HG03460 (cell line): Measurements from ENCODE around the gene TBX2.
"Not testable (repeated sequence)": the region's sequence is repeated elsewhere in the genome, so short reads cannot be mapped to it uniquely, and the experiment has no call there.

ENCODE experiments used
- ATAC-seq: cut with Tn5 transposase; IDR thresholded peaks from one replicate; pipeline ENCODE4 v1.9.1; 2021; ENCODE audit not compliant: unreplicated experiment

Gene TBX2

DNA sequence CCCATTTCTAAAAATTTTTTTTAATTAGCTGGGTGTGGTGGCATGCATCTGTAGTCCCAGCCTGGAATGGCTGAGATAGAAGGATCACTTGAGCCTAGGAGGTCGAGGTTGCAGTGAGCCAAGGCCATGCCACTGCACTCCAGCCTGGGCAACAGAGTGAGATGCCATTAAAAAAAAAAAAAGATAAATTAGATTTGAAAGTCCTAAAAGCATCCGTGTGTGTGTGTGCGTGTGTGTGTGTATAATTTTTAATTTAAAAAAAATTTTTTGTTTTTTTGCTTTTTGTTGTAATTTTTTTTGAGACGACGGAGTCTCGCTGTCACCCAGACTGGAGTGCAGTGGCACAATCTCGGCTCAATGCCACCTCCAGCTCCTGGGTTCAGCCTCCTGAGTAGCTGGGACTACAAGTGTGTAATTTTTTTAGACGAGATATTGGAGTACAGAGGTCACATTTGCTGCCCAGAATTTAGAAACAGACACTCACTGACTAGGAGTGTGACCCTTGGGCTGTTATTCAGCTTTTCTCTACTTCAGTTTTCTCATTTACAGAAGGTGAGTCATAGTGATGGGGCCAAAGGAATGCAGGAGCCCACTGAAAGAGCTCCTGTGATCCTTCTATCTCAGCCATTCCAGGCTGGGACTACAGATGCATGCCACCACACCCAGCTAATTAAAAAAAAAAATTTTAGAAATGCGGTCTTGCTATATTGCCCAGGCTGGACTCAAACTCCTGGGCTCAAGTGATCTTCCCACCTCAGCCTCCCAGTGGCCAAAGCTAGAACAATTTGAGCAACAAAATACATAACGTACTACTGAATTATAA lies 27.1 kb downstream of the TBX2 start:
- no peak for ATAC-seq

DNA sequence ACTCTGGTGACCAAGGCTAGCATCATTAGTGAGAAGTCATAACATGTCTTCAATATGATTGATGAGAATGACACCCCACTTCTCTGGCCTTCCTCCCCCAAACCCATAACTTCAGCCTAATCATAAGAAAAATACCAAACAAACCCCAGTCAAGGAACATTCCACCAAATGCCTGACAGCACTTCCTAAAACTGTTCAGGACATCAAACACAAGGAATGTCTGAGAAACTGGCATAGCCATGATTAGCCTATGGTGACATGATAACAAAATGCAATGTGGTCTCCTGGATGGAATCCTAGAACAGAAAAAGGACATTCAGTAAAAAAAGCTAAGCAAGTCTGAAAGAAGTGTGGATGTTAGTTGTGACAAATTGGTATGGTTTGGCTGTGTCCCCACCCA lies 27.9 kb downstream of the TBX2 start:
- no peak for ATAC-seq

DNA sequence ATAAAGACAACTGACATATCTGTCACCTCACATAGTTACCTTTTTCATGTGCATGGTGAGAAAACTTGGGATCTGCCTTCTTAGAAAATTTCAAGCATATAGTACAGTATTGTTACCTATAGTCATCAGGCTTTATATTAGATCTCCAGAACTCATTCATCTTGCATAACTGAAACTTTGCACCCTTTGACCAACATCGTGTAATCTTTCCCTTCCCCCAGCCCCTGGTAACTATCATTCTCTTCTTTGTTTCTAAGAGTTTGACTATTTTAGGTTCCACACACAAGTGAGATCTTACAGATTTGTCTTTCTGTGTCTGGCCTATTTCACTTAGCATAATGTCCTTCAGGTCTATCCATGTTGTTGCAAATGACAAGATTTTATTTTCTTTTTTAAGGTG lies 29.6 kb downstream of the TBX2 start:
- ATAC-seq = no peak

DNA sequence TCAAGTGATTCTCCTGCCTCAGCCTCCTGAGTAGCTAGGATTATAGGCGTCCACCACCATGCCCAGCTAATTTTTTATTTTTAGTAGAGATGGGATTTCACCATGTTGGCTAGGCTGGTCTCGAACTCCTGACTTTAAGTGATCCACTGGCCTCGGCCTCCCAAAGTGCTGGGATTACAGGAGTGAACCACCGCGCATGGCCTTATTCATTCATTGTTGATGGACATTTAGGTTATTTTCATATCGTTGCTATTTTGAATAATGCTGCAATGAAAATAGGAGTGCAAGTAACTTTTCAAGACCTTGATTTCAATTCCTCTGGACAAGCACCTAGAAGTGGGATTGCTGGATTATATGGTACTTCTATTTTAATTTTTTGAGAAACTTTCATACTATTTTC lies 30.2 kb downstream of the TBX2 start:
- ATAC-seq = not testable (repeated sequence)

DNA sequence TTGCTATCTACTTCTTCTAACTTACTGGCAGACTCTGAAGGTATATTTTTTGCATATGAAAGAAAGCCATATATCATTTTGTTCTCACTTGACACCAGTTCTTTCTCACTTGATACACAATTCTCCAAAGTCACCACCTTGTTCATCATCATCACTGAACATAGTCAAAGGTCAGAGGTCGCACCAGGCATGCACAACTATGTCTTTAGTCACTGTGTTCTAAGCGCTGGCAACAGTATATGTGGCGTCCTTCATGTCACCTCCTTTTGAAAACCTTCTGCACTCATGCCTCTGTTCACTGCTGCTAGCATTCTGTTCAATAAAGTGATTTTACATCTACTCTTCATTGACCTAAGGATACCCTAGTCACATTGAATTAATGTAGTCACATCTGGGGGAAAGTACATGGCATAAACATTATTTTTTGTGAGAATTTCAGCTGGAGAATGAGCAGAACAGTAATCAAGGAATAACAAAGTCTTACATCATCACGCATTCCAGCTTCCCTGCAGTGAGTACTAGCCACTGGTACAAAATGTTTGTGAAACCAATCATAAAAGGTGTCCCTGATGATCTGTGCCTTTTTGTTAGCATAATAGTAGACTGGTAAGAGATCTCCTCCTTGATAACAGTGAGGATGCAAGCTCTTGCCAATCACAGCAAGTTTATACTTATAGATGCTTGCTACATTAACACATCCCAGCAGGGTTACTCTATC lies 32.1 kb downstream of the TBX2 start:
- no peak for ATAC-seq

DNA sequence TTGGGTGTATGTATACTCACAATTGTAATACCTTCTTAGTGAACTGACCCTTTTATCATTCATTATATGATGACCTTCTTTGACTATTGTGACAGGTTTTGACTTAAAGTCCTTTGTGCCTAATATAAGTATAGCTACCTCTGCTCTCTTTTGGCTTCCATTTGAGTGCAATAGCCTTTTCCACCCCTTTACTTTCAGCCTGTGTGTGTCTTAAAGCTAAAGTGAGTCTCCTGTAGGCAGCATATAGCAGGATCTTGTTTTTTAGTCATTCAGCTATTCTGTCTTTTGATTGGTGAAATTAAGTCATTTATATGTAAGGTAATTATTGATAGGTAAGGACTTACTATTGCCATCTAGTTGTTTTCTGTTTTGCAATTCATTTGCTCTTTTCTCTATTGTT lies 36.6 kb downstream of the TBX2 start:
- ATAC-seq = no peak

DNA sequence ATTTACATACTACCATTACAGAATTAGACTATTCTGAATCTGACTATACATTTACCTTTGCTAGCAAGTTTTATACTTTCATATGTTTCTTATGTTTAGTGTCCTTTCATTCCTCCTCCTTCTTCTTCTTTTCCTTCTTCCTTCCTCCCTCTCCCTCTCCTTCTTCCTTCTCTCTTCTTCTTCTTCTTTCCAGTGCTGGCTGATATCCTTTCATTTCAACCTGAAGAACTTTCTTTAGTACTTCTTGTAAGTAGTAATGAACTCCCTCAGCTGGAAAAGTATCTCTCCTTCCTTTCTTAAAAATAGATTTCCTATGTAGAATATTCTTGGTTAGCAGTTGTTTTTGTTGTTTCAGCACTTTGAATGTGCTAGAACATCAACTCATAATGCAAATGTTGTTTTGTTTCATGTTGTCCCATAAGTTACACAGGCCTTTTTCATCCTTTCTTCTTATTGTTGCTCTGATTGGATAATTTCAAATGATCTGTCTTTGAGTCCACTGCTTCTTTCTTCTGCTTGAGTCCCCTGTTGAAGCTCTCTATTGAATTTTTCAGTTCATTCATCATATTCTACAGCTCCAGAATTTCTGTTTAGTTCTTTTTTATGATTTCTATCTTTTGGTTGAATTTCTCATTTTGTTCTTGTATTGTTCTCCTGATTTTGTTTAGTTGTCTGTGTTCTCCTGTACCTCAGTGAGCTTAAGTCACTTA lies 37.5 kb downstream of the TBX2 start:
- no peak for ATAC-seq

DNA sequence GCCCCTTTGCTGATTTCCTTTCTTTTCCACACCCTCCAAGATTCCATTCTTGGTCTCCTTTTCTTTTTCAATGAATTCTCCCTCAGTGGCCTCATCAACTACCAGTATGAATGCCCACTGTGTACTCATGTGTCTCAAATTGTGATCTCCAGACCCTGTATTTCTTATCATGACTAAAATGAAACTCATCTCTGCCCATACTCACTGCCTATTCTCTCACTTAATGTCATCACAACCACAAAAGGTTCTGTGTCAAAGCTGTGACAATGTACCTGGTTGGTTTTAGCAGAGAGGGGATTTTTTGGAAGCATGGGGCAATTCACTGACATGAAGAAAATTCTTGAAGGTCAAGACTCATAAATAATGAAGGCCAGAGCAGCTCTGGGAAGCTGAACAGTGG lies 41.1 kb downstream of the TBX2 start:
- no peak for ATAC-seq

DNA sequence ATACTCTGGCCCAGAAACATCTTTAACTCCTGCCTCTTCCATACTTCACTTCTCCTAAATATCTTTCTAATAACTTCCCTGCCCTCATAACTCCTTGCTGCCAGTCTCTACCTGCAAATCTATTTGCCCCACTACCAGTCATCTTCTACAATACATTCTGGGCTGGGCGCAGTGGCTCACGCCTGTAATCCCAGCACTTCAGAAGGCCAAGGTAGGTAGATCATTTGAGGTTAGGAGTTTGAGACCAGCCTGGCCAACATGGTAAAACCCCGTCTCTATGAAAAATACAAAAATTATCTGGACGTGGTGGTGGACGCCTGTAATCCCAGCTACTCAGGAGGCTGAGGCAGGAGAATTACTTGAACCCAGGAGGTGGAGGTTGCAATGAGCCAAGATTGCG lies 41.9 kb downstream of the TBX2 start:
- ATAC-seq = not testable (repeated sequence)

DNA sequence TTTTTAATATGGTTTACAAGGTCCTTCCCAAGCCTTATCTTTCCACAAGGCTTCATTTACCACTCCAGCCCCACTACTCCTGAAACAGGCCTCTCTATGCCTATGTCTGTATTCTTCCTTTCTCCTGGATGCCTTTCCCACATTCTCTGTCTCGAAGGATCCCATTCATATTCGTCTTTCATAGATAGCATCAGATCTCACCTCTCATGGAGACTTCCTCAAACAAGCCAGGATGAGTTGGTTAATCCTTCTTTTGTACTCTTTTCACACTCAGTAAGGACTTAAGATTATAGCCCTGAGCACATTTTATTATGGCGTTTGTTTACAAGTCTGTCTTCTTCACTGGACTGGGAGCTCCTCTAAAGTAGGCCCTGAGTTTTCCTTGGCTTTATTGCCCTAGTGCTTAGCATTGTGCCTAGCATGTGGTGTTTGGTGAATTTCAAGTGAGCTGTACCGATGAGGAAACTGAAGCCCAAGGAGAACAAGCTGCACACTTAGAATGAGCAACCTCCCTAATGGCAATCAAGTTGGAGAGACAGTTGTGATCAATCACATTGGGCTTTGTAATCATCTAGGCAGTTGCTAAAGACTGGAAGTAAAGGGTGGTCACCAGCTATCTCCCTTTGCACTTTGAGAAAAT lies 42.6 kb downstream of the TBX2 start:
- no peak for ATAC-seq

DNA sequence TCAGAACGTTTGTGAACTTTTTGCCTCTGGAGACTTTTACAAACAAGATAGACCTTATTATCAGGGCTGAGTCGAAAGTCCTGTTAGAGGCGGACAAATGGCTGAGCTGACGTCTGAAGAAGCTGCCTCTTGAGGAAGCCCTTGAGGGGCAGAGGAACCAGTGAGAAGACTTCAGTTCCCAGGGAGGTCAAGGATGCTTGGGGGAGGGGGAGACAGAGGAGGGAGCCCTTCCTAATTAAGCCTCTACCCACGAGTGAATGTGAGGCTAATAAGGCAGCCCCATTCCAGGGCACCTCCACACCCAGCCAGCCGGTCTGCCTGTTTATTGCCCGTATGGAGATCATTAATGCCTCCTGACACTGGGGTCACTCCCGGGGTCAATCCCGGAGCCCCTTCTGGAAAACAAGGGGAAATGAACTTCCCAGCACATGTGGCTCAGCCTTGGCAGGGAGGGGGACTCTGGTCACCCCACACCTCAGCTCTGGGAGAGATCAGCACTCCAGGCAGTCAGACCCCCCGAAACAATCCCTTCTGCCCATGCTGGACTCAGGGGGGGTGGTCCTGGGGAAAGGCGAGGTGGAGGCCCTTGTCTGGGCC lies 43.3 kb downstream of the TBX2 start:
- ATAC-seq = no peak

DNA sequence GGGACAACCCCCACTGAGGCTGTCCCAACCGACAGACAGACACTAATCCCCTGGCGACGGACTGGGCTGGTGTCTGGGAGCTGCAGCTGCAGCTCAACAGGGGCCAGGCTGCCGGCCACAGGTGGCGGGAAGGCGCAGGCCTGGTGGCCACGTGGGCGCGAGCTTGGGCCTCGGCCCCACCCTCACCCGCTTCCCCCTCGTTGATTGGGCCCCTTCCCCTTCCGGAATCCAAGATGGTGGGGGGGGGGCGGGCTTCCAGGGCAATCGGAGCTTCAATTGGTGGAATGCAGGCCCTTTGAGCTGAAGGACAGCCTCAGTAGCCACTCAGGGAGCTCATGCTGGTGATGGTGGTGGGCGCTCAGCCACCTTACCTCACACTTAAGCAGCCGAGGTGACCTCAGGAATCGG lies 43.8 kb downstream of the TBX2 start:
- ATAC-seq = no peak

DNA sequence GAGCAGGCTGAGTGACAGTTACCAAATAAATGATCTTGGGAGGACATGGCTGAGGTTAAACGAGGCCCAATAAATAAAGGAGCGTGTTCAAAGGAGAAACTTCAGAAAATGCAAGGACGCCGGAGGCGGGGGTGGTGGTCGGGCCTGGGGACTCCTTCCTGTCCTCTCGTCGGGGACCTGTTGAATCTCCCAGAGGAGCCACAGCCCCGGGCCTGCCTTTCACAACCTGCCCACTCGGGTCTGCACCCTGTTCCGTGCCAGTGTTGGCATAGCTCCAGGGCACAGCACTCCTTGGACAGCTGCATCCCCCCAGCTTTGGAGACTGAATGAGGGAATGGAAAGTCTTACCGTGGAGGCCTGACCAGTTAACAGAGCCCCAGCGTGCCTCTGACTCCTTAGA lies 44.4 kb downstream of the TBX2 start:
- ATAC-seq = no peak

DNA sequence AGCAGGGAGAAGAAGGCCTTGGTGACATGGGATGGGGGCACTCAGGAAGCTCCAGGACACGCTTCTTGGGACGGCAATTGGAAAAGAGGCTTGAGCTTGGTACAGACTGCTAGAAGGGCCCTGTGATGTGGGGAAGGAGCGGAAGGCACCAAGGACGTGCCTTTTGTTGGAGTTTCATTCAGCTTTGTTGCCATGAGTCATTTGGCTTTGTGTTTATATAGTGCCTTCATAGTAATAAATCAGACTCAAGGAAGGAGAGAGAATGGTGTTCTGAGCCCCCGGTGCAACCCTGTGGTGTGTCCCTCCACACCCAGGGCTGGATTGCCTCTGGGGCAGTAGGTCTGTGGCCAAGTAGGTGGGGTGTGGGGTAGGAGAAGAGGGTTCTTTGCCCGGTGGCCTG lies 45.2 kb downstream of the TBX2 start:
- ATAC-seq = no peak

DNA sequence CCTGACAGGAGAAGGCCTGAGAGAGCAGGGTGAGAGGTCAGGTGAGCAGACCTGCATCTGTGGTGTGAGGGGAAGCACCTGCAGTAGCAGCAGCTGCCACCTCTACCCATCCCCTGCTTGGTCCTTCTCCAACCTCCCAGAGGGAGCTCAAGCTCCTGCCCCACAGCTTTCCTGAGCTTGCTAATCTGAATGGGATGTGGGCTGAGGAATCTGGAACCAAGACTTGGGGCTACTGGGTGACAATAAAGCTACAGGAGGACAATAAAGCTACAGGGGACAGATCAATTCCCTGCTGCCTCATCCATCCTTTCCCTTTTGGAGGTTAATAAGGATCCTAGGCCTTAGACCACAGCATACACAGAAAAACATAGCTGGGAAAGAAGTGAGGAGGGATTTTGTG lies 47.7 kb downstream of the TBX2 start:
- no peak for ATAC-seq

DNA sequence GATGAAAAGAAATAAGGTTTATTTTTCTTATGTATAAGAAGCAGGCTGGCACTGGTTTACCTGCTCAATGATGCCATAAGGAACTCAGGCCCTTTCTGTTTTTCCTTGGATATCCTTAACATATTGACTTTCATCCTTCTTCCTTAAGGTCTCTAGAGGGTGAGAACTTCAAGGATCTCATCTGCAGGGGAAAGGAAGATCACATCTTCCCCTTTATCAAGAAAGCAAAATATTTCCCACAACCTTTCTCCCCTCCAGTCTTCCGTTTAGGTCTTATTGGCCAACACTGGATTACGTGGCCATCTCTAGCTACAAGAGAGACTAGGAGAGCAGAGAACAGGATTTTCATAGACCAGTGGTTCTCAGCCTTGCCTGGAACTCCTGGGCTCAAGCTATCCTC lies 48.4 kb downstream of the TBX2 start:
- ATAC-seq = no peak

DNA sequence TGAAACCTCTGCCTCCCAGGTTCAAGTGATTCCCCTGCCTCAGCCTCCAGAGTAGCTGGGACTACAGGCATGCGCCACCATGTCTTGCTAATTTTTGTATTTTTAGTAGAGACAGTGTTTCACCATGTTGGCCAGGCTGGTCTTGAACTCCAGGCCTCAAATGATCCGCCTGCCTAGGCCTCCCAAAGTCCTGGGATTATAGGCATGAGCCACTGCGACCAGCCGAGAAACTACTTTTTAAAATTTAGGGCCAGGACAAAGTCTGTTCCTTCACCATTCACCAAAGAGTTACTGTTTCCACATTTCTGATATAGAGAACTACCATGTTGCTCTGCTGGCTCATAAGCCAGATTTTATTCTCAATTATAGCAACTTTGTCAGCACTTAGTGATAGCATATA lies 49.5 kb downstream of the TBX2 start:
- ATAC-seq = not testable (repeated sequence)

DNA sequence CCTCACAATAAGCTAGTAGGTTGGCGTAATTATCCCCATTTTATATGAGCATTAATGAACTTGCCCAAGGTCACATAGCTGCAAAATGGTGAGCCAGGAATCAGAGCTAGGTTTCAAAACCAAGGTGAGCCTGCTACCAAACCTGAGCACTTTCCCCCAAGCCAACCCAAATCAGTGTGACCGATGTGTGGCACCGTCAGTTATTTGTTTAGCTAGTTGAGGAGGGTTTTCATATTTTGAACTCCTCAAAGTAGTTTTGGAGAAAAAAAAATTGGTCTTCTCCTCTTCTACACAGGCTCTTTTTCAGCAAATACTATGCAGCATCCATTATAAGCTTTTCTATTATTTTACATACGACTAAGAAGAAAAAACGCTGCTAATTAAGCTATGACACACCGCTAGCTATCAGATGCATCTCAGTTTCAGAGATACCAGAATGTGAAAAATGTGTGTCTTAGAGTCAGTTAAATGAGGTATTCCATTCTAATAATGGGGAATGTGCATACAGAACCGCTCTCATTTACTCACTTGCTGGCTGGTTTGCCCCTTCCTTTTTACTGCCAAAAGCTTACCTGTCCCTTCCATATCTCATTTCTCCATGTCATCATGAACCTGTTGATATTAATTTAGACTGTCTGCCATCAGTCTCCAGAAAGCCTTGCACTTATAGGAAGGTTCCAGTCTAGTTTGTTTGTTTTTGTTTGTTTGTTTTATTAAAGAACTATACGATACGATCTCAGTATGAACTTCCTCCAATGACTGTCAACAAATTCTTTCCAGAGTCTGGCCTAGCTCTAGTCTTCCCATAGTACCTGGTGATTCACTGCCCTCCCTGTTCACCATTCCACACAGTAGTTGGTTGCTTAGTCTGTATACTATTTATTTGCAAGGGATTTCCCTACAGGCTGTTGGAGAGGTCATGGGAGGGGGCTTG lies 50.3 kb downstream of the TBX2 start:
- ATAC-seq = no peak

DNA sequence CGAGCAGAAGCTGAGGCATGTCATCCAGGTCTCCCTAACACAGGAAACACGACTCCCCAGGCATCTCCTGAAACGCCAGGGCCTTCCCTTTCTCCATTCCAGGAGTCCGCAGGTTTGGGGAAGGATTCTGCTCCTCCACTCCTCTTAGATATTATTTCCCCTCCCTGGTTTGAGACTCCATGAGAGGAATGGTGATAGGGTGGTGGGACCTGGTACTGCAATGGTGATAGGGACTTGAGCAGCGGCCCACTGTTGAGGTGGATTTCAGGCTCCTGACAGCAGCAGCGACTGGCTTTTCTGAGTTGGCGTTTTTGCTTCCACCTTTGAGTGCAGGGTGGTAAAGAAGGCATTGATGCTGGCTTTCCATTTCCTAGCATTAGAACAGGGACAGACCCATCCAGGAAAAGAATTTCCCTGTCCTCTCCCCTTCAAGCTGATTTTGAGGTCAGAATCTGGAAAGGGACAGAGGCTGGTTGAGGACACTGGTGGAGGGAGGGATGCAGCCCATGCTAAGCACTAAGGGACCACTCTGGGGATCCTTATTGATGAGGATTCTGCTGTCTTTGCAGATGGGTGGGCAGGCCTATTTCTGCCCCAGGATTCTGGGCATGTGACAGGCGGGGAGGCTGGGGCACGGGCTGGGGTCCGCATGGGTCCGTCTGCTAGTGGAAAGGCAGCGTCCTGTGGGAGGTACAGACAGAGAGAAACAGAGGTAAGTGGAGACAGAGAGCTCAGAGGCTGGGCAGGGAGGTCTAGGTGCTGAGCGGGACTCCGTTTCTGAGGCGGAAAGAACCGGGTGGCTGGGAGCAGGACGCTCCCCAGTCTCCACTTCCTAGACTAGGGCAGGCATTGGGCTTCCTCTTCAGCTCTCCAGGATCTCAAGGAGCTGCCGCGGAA lies 51.2 kb downstream of the TBX2 start:
- ATAC-seq = no peak
